NB4 (cell line): Measurements from ENCODE around the gene ACBD6.

Experiments
- DNase-seq: peaks from one replicate; pipeline ENCODE4 v3.0.0; 2010; ENCODE audit warnings: low read depth
- H3K4me3 ChIP-seq: one replicate; pipeline ENCODE4 v1.5.1; 2011; ENCODE audit warnings: mild to moderate bottlenecking, low read depth, low read length, moderate library complexity
- CTCF ChIP-seq: IDR thresholded peaks from one replicate; pipeline ENCODE4 v1.5.1; 2012; ENCODE audit warnings: low read depth, low read length
- MYC ChIP-seq: IDR thresholded peaks from 2 replicates; pipeline ENCODE4 v1.6.1; 2011; ENCODE audit warnings: low read depth, low read length
- POLR2A ChIP-seq: IDR thresholded peaks from 2 replicates; pipeline ENCODE4 v1.6.1; 2011; ENCODE audit warnings: mild to moderate bottlenecking; ENCODE audit not compliant: insufficient read length; ENCODE audit errors: extremely low read depth
- TF ChIP-seq, protein P1 (sequence below): IDR thresholded peaks from 2 replicates; pipeline ENCODE4 v1.6.1; 2011; ENCODE audit warnings: low read depth, low read length

ACBD6 gene

GRCh38 chr1:180535418-180535999, 33.1 kb upstream of the ACBD6 start:
- H3K4me3 ChIP-seq = no peak overlapping the region
- TF ChIP-seq, protein P1, sequence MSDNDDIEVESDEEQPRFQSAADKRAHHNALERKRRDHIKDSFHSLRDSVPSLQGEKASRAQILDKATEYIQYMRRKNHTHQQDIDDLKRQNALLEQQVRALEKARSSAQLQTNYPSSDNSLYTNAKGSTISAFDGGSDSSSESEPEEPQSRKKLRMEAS = no peak
- TF ChIP-seq POLR2A (no peak), MYC (no peak), CTCF (no peak)
- DNase-seq = no peak

- DNase-seq = no peak
- TF ChIP-seq, protein P1 = no peak
- TF ChIP-seq MYC (no peak), CTCF (no peak), POLR2A (no peak)
- no peak overlapping the region for H3K4me3 ChIP-seq
Measured at GRCh38 chr1:180534214-180534613, 31.8 kb upstream of the ACBD6 start.

DNA sequence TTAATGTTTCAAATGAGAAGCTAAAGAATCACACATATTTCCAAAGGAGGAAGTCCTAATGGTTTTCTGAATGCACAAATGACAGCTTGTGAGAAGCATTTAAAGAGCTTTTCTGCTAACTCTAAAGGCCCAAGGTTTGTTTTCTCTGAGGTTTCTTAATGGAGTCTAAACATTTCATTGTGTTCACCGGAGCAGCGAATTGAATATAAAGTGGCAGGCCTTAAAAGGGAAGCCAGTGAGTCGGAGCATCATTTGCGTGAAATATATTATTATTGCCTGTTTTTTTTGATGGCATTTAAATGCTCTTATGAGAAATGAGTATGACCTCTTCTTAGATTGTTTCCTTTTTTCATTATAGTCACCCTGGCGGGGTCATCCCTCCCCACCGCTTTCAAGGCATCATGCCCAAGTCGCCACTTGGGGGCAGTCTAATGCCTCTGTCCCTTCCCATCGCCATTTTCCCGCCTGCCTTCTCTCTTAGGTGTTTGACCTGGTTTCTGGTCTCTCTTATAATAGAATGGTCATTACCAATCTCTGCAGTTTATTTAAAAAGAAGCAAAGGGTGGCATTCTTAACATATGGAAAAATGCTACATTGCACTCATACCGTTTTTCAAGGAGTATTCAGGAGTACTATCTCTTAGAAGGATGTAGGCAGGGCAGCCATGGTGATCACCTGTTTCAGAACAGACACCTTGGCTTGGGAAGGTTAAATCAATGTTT, 31.1 kb upstream of the ACBD6 start:
- DNase-seq = peak; percentile 68
- TF ChIP-seq CTCF (peak; percentile 84), MYC (no peak)
- H3K4me3 ChIP-seq = no peak overlapping the region

GRCh38 chr1:180532854-180533253, 30.5 kb upstream of the ACBD6 start:
- no peak for TF ChIP-seq CTCF
- TF ChIP-seq MYC = no peak
- TF ChIP-seq POLR2A = no peak
- TF ChIP-seq, protein P1 = no peak

GRCh38 chr1:180530501-180530900, 28.1 kb upstream of the ACBD6 start:
- no peak for DNase-seq
- H3K4me3 ChIP-seq = no peak overlapping the region
- TF ChIP-seq CTCF (no peak), MYC (no peak), POLR2A (no peak)
- TF ChIP-seq, protein P1 = no peak

More at GRCh38 chr1:180532854-180533253, 30.5 kb upstream of the ACBD6 start:
- no peak overlapping the region for H3K4me3 ChIP-seq
- no peak for DNase-seq

- no peak overlapping the region for H3K4me3 ChIP-seq
- DNase-seq = no peak
- no peak for TF ChIP-seq CTCF
Measured at GRCh38 chr1:180528868-180529470, 26.6 kb upstream of the ACBD6 start.
